Smooth muscle cell (in vitro differentiated cells): Measurements from ENCODE around the gene PGAP3. TPM values are rescaled to one million over a fixed set of nuclear protein-coding genes. Genes with fewer than 3 reads are reported as not detected.

Source experiments
- DNase-seq: peaks from one replicate; lab custom pipeline; 2025; ENCODE audit not compliant: unreplicated experiment; lab: John Stamatoyannopoulos, UW
- H2AFZ ChIP-seq: fragments of 200-600 bp; sonication (generic); 2 replicates; pipeline ENCODE4 v1.6.0; 2016; ENCODE audit warnings: antibody characterized with exemption, low read depth, mild to moderate bottlenecking
- H3F3A ChIP-seq: fragments of 200-600 bp; sonication (generic); 2 replicates; pipeline ENCODE4 v1.6.0; 2017; ENCODE audit warnings: antibody characterized with exemption, low read depth
- H3K27ac ChIP-seq: fragments of 200-600 bp; sonication (generic); 2 replicates; pipeline ENCODE4 v1.5.1; 2016; ENCODE audit warnings: low read depth, mild to moderate bottlenecking
- H3K27me3 ChIP-seq: fragments of 200-600 bp; sonication (generic); 2 replicates; pipeline ENCODE4 v1.6.1; 2016; ENCODE audit warnings: low read depth, mild to moderate bottlenecking
- H3K36me3 ChIP-seq: fragments of 200-600 bp; sonication (generic); 2 replicates; pipeline ENCODE4 v1.5.1; 2016; ENCODE audit warnings: low read depth
- H3K4me1 ChIP-seq: fragments of 200-600 bp; sonication (generic); 2 replicates; pipeline ENCODE4 v1.5.1; 2016; ENCODE audit warnings: low read depth
- H3K4me2 ChIP-seq: fragments of 200-600 bp; sonication (generic); 2 replicates; pipeline ENCODE4 v1.6.0; 2016; ENCODE audit warnings: mild to moderate bottlenecking
- H3K4me3 ChIP-seq: fragments of 200-600 bp; sonication (generic); 2 replicates; pipeline ENCODE4 v1.5.1; 2016; ENCODE audit warnings: mild to moderate bottlenecking
- H3K79me2 ChIP-seq: fragments of 200-600 bp; sonication (generic); 2 replicates; pipeline ENCODE4 v1.6.0; 2016; ENCODE audit warnings: low read depth, mild to moderate bottlenecking
- H3K9ac ChIP-seq: fragments of 200-600 bp; sonication (generic); 2 replicates; pipeline ENCODE4 v1.6.0; 2016; ENCODE audit warnings: low read depth
- H3K9me3 ChIP-seq: fragments of 200-600 bp; sonication (generic); replicated peaks from 2 replicates; pipeline ENCODE4 v1.5.1; 2016; ENCODE audit warnings: low read depth
- H4K20me1 ChIP-seq: fragments of 200-600 bp; sonication (generic); 2 replicates; pipeline ENCODE4 v1.6.0; 2016; ENCODE audit warnings: low read depth
- WGBS: methylation state at CpG from one replicate; pipeline ENCODE4 v1.1.7; 2016; ENCODE audit warnings: low lambda C conversion rate; 5-methylcytosine and 5-hydroxymethylcytosine counted together
- microRNA-seq: library from miRNA; unstranded; fragments of <30 nt; microRNA quantifications from one replicate; pipeline ENCODE4, GENCODE V29; 2016; ENCODE audit warnings: borderline number of aligned reads
- polyA plus RNA-seq: library from polyadenylated mRNA; unstranded; fragments of >200 nt; fragmentation: Nextera tagmentation; extraction: Ambion mirVana; gene quantifications from 2 replicates; pipeline ENCODE4 v1.2.1, GENCODE V29; 2016
- small RNA-seq: library from RNA; depleted of rRNA; stranded (forward); fragments of <200 nt; gene quantifications from one replicate; pipeline ENCODE3, GENCODE V24; 2014
- total RNA-seq: library from RNA; depleted of rRNA; stranded (reverse); fragments of >200 nt; gene quantifications from 2 replicates; pipeline ENCODE4 v1.2.3, GENCODE V29; 2014
- TF ChIP-seq, protein P1 (sequence below): fragments of 200-600 bp; sonication (generic); IDR thresholded peaks from 2 replicates; pipeline ENCODE4 v1.5.1; 2017; ENCODE audit warnings: borderline replicate concordance, mild to moderate bottlenecking, antibody characterized with exemption; ENCODE audit not compliant: insufficient read depth, poor library complexity, severe bottlenecking

Gene PGAP3
- total and polyA plus RNA-seq, 2 experiments from 2014 or later: 19.1 to 19.4 TPM

- whole genome bisulfite sequencing: 9% methylated on average over 16 of the region's 16 CpGs
- DNase-seq: peak; percentile 61
These were observed 64.4 kb downstream of the PGAP3 start for GRCh38 chr17:39623356-39623950.

GRCh38 chr17:39622380-39623006 lies 65.4 kb downstream of the PGAP3 start:
- Histone ChIP-seq H3K4me2 (peak overlapping the region; percentile 55), H3K36me3 (no peaks in the 10 kb centered on the region), H3K4me1 (peaks cover 6% of the 10 kb centered on the region), H3K9me3 (no peaks in the 10 kb centered on the region), H3K27ac (no peak overlapping the region), H3F3A (peaks cover 3% of the 10 kb centered on the region), H3K79me2 (no peaks in the 10 kb centered on the region), H3K27me3 (peaks cover 71% of the 10 kb centered on the region), H2AFZ (no peak overlapping the region), H4K20me1 (no peaks in the 10 kb centered on the region), H3K4me3 (no peak overlapping the region), H3K9ac (no peak overlapping the region)
- TF ChIP-seq, protein P1, sequence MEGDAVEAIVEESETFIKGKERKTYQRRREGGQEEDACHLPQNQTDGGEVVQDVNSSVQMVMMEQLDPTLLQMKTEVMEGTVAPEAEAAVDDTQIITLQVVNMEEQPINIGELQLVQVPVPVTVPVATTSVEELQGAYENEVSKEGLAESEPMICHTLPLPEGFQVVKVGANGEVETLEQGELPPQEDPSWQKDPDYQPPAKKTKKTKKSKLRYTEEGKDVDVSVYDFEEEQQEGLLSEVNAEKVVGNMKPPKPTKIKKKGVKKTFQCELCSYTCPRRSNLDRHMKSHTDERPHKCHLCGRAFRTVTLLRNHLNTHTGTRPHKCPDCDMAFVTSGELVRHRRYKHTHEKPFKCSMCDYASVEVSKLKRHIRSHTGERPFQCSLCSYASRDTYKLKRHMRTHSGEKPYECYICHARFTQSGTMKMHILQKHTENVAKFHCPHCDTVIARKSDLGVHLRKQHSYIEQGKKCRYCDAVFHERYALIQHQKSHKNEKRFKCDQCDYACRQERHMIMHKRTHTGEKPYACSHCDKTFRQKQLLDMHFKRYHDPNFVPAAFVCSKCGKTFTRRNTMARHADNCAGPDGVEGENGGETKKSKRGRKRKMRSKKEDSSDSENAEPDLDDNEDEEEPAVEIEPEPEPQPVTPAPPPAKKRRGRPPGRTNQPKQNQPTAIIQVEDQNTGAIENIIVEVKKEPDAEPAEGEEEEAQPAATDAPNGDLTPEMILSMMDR: no peak
- no peak for DNase-seq
- WGBS: 65% methylated on average over 16 of the region's 16 CpGs

More at GRCh38 chr17:39623356-39623950, 64.4 kb downstream of the PGAP3 start:
- no peaks in the 10 kb centered on the region for H3K36me3 ChIP-seq
- H2AFZ ChIP-seq: no peak overlapping the region
- peaks cover 3% of the 10 kb centered on the region for H3F3A ChIP-seq
- H3K4me2 ChIP-seq: no peak overlapping the region
- no peak overlapping the region for H3K27ac ChIP-seq
- H3K9ac ChIP-seq: no peak overlapping the region
- H4K20me1 ChIP-seq: no peaks in the 10 kb centered on the region
- no peaks in the 10 kb centered on the region for H3K79me2 ChIP-seq
- peaks cover 10% of the 10 kb centered on the region for H3K4me1 ChIP-seq
- TF ChIP-seq, protein P1: peak; percentile 87
- no peaks in the 10 kb centered on the region for H3K9me3 ChIP-seq
- no peak overlapping the region for H3K4me3 ChIP-seq
- peaks cover 76% of the 10 kb centered on the region for H3K27me3 ChIP-seq

- H3F3A ChIP-seq: peaks cover 3% of the 10 kb centered on the region
- H4K20me1 ChIP-seq: no peaks in the 10 kb centered on the region
- no peak overlapping the region for H3K4me3 ChIP-seq
- DNase-seq: peak; percentile 86
- peaks cover 71% of the 10 kb centered on the region for H3K27me3 ChIP-seq
- no peaks in the 10 kb centered on the region for H3K9me3 ChIP-seq
- H3K79me2 ChIP-seq: no peaks in the 10 kb centered on the region
- H3K27ac ChIP-seq: no peak overlapping the region
- peaks cover 6% of the 10 kb centered on the region for H3K4me1 ChIP-seq
- 14% methylated on average over 24 of the region's 26 CpGs for WGBS
- TF ChIP-seq, protein P1: peak; percentile 100
- H2AFZ ChIP-seq: no peak overlapping the region
- no peak overlapping the region for H3K9ac ChIP-seq
- H3K4me2 ChIP-seq: peak overlapping the region; percentile 55
- no peaks in the 10 kb centered on the region for H3K36me3 ChIP-seq
These were observed 66.1 kb downstream of the PGAP3 start for GRCh38 chr17:39621523-39622379.

Small RNAs within 50 kb of the gene (microRNA-seq; reads per million reads assigned to microRNA genes)
- gene MIR4728: 1.8 reads per million

Small RNAs within 50 kb of the gene (small RNA-seq; reads per million reads assigned to genes)
- 0.18 reads per million for gene MIR4728

Other genes with a start within 250 kb of the PGAP3 start
- 20.7 and 25.3 TPM in 2 replicates for gene MED1, start 236.8 kb downstream of the PGAP3 start, total RNA-seq
- 9.5 and 11.2 TPM in 2 replicates for gene MED1, start 236.8 kb downstream of the PGAP3 start, polyA plus RNA-seq
- gene CDK12, start 226.6 kb downstream of the PGAP3 start, total RNA-seq: 31.9 and 37.7 TPM in 2 replicates
- 5.8 and 7.1 TPM in 2 replicates for gene CDK12, start 226.6 kb downstream of the PGAP3 start, polyA plus RNA-seq
- not detected in 2 replicates for gene NEUROD2, start 80.1 kb downstream of the PGAP3 start, total RNA-seq
- 0.19 and 0.25 TPM in 2 replicates for gene NEUROD2, start 80.1 kb downstream of the PGAP3 start, polyA plus RNA-seq
- gene PPP1R1B, start 61.1 kb downstream of the PGAP3 start, total RNA-seq: 1.7 TPM in 1 of 2 replicates, not detected in the other
- not detected in 2 replicates for gene PPP1R1B, start 61.1 kb downstream of the PGAP3 start, polyA plus RNA-seq
- gene STARD3, start 50.9 kb downstream of the PGAP3 start, total RNA-seq: 33.7 and 37.5 TPM in 2 replicates
- gene STARD3, start 50.9 kb downstream of the PGAP3 start, polyA plus RNA-seq: 53.3 and 61.8 TPM in 2 replicates
- 1.1 TPM in 1 of 2 replicates, not detected in the other for gene TCAP, start 22.7 kb downstream of the PGAP3 start, total RNA-seq
- 0.41 and 0.69 TPM in 2 replicates for gene TCAP, start 22.7 kb downstream of the PGAP3 start, polyA plus RNA-seq
- not detected in 2 replicates for gene PNMT, start 19.6 kb downstream of the PGAP3 start, total RNA-seq
- 0.23 and 1.3 TPM in 2 replicates for gene PNMT, start 19.6 kb downstream of the PGAP3 start, polyA plus RNA-seq
- 44.5 and 49.4 TPM in 2 replicates for gene ERBB2, start 12.0 kb upstream of the PGAP3 start, total RNA-seq
- gene ERBB2, start 12.0 kb upstream of the PGAP3 start, polyA plus RNA-seq: 53.6 and 56.1 TPM in 2 replicates
- 33.5 and 55.8 TPM in 2 replicates for gene MIEN1, start 42.5 kb upstream of the PGAP3 start, total RNA-seq
- gene MIEN1, start 42.5 kb upstream of the PGAP3 start, polyA plus RNA-seq: 70.7 and 71.5 TPM in 2 replicates
- gene GRB7, start 49.9 kb upstream of the PGAP3 start, total RNA-seq: 2.7 and 3.6 TPM in 2 replicates
- gene GRB7, start 49.9 kb upstream of the PGAP3 start, polyA plus RNA-seq: 4.1 and 9.1 TPM in 2 replicates
- under 0.01 and 0.40 TPM in 2 replicates for gene IKZF3, start 176.3 kb upstream of the PGAP3 start, total RNA-seq
- not detected in 2 replicates for gene IKZF3, start 176.3 kb upstream of the PGAP3 start, polyA plus RNA-seq
- not detected in 2 replicates for gene ZPBP2, start 180.1 kb upstream of the PGAP3 start, total RNA-seq
- gene ZPBP2, start 180.1 kb upstream of the PGAP3 start, polyA plus RNA-seq: not detected in 2 replicates
- gene GSDMB, start 230.6 kb upstream of the PGAP3 start, total RNA-seq: 16.4 TPM in 2 replicates
- gene GSDMB, start 230.6 kb upstream of the PGAP3 start, polyA plus RNA-seq: 6.6 and 12.6 TPM in 2 replicates
- 29.8 and 43.5 TPM in 2 replicates for gene ORMDL3, start 239.5 kb upstream of the PGAP3 start, total RNA-seq
- gene ORMDL3, start 239.5 kb upstream of the PGAP3 start, polyA plus RNA-seq: 24.7 and 34.9 TPM in 2 replicates
- gene LRRC3C, start 239.7 kb upstream of the PGAP3 start, total RNA-seq: not detected in 2 replicates
- not detected in 2 replicates for gene LRRC3C, start 239.7 kb upstream of the PGAP3 start, polyA plus RNA-seq